ENCODE data around the gene AMPD3. TPM values are rescaled to one million over a fixed set of nuclear protein-coding genes. Genes with fewer than 3 reads are reported as not detected.

AMPD3 gene
- total RNA-seq, 2 experiments from 2014 or later: 10.5 to 13.0 TPM

DNA sequence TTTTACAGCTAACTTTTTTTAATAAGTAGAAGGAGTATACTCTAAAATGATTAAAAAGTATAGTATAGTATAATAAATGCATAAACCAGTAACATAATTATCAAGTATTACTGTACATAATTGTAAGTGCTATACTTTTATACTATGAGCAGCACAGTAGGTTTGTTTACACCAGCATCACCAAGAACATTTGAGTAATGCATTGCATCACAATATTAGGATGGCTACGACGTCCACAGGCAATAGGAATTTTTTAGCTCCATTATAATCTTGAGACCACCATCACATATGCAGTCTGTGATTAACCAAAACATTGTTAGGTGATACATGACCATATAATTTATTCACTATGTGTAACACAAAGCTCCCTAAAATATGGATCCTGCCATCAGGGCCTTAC is 65.5 kb downstream of the AMPD3 start:
- POLR2A ChIA-PET: no interaction called here

DNA sequence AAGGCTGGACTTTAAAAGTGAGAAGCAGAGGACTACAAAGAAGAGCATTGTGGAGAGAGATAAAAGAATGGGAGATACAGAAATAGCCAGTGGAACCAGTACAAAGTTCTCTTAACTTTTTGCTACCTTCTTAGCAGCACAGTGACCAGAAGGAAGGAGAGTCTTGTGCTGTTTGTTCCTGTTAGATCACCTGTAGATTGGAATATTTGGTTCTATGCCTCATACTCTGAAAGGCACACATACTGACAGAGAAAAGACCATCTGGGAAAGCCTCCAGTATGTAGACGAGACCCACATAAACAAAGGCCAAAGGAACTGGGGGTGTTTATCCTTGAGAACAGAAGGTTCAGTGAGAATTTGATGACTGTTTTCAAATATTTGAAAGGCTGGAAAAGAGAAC is 67.2 kb downstream of the AMPD3 start:
- ChIA-PET POLR2A (no interaction called here), CTCF (no interaction called here)

More for the DNA sequence above, 65.5 kb downstream of the AMPD3 start:
- CTCF ChIA-PET: interaction anchor here (1.0 to 1.5 kb wide), 2 partner anchors 13 to 20 kb away, joined by 3 to 4 read pairs; partner anchors contain the start of gene RNF141

DNA sequence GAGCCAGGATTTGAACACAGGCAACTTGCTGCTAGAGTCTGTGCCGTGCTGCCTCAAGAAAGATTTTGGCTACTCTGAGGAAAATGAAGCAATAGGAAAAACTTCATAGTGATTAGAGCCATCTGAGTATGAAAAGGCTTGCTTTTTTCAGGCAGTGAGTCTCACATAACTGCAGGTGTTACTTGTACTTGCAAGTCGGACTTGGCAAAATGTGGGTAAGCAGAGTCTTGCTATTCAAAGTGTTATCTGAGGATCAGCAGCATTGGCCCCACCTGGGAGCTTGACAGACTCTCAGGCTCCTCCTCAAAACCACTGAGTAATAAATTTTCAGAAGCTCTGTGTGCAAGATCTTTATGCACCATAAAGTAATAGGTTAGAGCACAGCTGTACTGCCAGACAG is 67.9 kb downstream of the AMPD3 start:
- ChIA-PET POLR2A (no interaction called here), CTCF (no interaction called here)

GRCh38 chr11:10524471-10524870 is 69.4 kb downstream of the AMPD3 start:
- CTCF ChIA-PET: no interaction called here
- POLR2A ChIA-PET: no interaction called here

- POLR2A ChIA-PET: no interaction called here
- CTCF ChIA-PET: interaction anchor here (1.1 to 1.4 kb wide), 2 partner anchors 10 to 14 kb away, joined by 3 read pairs; partner anchors contain the start of gene RNF141
Observed at GRCh38 chr11:10526974-10527918, 72.2 kb downstream of the AMPD3 start.

GRCh38 chr11:10528121-10528520 is 73.1 kb downstream of the AMPD3 start:
- CTCF ChIA-PET: interaction anchor here (0.7 to 1.4 kb wide), 3 partner anchors 13 to 130 kb away, joined by 3 read pairs; partner anchors contain the start of gene RNF141
- POLR2A ChIA-PET: no interaction called here

DNA sequence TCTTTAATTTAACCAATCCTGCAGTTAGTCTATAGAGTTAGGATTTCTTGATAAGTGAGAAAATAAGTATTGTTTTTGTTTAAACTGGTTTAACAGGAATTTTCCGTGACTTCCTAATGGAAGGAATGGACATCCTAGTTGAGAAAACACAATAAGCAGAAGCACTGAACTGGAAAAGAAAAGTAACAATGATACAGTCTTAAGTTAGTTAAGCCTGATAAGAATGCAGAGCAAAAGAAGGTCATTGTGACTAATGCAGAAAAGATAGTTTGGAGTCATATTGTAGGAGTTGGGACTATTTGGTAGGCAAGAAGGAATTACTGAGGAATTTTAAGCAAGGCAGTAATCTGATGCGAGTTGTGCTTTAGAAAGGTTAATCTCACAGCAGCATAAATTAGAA is 74.2 kb downstream of the AMPD3 start:
- ChIA-PET CTCF (no interaction called here), POLR2A (no interaction called here)

DNA sequence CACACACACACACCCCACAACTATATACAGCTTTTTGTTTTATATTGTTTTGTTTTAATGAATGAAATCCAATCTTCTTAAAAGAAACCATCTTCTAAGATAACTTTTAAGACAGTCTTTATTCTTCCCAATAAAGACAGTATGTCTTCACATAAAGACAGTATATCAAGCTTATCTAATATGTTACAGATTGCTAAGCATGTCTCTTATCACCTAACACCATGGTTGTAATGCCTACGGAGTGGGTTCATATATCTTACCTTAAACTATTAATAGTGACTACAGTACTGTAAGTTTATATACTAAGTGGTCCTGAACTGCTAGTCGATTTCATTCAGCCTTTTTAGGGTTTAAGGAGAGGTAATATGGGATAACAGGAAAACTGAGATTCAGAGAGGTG is 77.5 kb downstream of the AMPD3 start:
- CTCF ChIA-PET: interaction anchor here (1.7 to 1.9 kb wide), 2 partner anchors 9 to 126 kb away, joined by 4 to 11 read pairs; partner anchors contain the start of gene RNF141
- POLR2A ChIA-PET: no interaction called here

- POLR2A ChIA-PET: no interaction called here
- CTCF ChIA-PET: no interaction called here
Observed at GRCh38 chr11:10533323-10533722, 78.3 kb downstream of the AMPD3 start.

- POLR2A ChIA-PET: no interaction called here
- CTCF ChIA-PET: no interaction called here
Observed at GRCh38 chr11:10534316-10534715, 79.3 kb downstream of the AMPD3 start.

DNA sequence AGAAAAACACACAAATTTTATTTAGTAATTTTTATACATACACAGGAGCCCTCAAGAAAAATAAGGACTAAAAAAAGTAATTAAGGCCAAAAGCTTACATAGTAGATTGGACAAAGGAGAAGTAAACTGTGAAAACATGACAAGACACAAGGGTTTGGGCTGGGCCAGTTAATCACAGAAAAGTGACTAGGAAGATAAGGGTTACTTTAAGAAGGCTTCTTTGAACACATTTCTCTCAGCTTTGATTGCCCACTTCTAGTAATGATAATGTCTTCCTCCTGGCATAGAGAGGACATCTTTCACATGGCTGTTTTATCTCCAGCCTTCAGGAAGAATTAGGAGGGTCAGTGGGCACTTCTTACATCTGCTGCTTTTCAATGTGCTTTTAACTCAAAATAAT is 82.5 kb downstream of the AMPD3 start:
- CTCF ChIA-PET: no interaction called here
- POLR2A ChIA-PET: no interaction called here

DNA sequence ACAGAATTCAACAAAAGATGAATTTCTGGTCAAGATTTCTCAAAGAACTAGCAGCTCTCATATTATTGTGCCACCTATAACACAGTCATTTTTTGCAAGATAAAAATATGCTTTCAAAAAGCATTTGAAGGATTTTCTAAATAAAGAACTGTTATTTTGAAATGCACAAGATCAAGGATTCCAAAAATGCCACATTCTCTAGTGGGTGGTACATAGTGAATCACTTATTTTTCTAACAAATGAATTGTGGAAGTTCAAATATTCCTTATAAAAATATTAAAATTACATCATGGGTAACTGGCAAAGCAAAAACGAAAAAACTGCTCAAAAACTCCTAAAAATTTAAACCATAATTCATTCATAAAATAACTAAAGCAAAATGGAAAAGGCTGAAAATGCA is 83.9 kb downstream of the AMPD3 start:
- CTCF ChIA-PET: no interaction called here
- POLR2A ChIA-PET: no interaction called here

- ChIA-PET POLR2A (no interaction called here), CTCF (interaction anchor here (1.8 kb wide), 1 partner anchor 197 kb away, joined by 5 read pairs; no protein-coding TSS in a partner anchor)
Observed at GRCh38 chr11:10539339-10539738, 84.3 kb downstream of the AMPD3 start.

DNA sequence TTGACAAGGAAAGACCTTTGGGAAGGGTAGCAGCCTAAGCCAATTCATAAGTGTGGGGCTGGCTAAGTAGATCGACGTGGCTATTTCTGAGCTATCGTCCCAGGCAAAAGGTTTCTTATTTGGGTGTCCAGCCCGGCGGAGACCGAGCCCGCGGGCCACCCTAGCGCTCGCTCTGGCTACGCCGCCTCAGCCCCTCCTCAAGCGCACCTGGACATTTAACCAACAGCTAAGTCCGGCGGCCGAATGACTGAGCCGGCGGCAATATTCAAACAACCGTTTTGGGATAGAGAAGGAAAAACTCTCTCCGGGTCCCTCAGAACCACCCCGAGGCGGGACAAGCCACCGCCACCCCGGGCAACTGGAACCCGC is 85.5 kb downstream of the AMPD3 start:
- POLR2A ChIA-PET: interaction anchor here (1.1 to 1.9 kb wide), 6 partner anchors 81 to 269 kb away, joined by 3 to 8 read pairs (median 6); partner anchors contain the start of genes CTR9 and EIF4G2

GRCh38 chr11:10540915-10541560 is 86.0 kb downstream of the AMPD3 start, which contains the start of gene RNF141:
RNF141 (minus strand) TSS chr11:10541187; CDS start chr11:10534158, 7,029 bp downstream.
- ChIA-PET POLR2A (interaction anchor here (1.1 to 1.9 kb wide), 6 partner anchors 82 to 268 kb away, joined by 3 to 8 read pairs (median 6); partner anchors contain the start of genes CTR9 and EIF4G2), CTCF (interaction anchor here (0.6 to 2.0 kb wide), 25 partner anchors 9 to 288 kb away, joined by 3 to 11 read pairs (median 3); partner anchors contain the start of gene AMPD3)

More for the DNA sequence above, 85.5 kb downstream of the AMPD3 start:
- CTCF ChIA-PET: interaction anchor here (0.6 to 2.0 kb wide), 24 partner anchors 8 to 287 kb away, joined by 3 to 11 read pairs (median 4); partner anchors contain the start of gene AMPD3

DNA sequence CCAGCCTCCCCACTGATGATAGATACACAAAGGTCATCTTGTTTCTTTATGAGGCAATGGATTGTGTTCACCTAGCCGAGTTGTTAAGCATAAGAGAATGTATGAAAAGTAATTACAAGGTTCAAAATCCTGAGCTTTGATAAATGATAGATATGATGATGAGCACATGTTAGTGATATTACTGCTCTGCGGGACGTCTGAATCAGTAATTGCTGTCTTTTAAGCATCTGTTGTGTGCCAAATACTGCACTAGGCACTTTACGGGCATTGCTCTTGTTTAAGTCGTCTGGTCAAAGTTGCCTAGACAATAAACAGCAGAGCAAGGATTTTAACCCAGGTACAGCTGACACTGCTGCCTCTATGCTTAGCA is 86.5 kb downstream of the AMPD3 start:
- POLR2A ChIA-PET: interaction anchor here (1.1 to 1.9 kb wide), 6 partner anchors 82 to 268 kb away, joined by 3 to 8 read pairs (median 6); partner anchors contain the start of genes CTR9 and EIF4G2

GRCh38 chr11:10542776-10543175 is 87.7 kb downstream of the AMPD3 start:
- POLR2A ChIA-PET: no interaction called here

More for the DNA sequence above, 86.5 kb downstream of the AMPD3 start:
- CTCF ChIA-PET: interaction anchor here (0.9 to 2.0 kb wide), 13 partner anchors 10 to 191 kb away, joined by 3 to 11 read pairs (median 3); partner anchors contain the start of gene AMPD3

DNA sequence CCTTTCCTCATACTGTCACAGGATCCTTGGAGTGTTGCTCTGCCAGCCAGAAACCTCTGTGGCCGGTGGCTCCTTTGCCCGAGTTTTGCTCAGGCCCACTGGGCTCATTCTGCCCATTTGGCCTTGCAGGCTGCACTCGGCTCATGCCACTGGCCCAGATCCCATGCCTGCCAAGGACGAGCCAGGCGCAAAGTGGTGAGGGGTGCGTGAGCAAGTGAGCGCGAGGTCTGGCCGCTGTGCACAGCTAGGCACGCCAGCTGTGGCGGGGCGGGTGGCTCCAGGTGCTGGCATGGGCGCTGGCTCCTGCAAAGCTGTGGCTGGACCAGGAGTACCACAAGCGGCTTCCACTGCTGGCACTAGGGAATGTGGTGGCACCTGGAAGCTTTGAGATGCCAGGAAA is 88.7 kb downstream of the AMPD3 start:
- ChIA-PET CTCF (no interaction called here), POLR2A (no interaction called here)

More at GRCh38 chr11:10542776-10543175, 87.7 kb downstream of the AMPD3 start:
- CTCF ChIA-PET: interaction anchor here (0.7 kb wide), 1 partner anchor 612 kb away, joined by 4 read pairs; no protein-coding TSS in a partner anchor

- CTCF ChIA-PET: no interaction called here
- POLR2A ChIA-PET: no interaction called here
Observed at GRCh38 chr11:10544491-10545465, 89.7 kb downstream of the AMPD3 start.
